ENCODE results near the gene SHISA8.

The SHISA8 gene

GRCh38 chr22:41902932-41903421 is 11.9 kb downstream of the SHISA8 start:
- no peak for DNase-seq (ENCODE audit: low spot score)

GRCh38 chr22:41902016-41902415 is 12.9 kb downstream of the SHISA8 start:
- DNase-seq (ENCODE audit: low spot score) = no peak
- TF ChIP-seq CTCF (IDR thresholded peaks at IDR 0.05) = no peak
- no peak overlapping the region for H3K4me3 ChIP-seq
- H3K27ac ChIP-seq = no peak overlapping the region

More at GRCh38 chr22:41902932-41903421, 11.9 kb downstream of the SHISA8 start:
- Histone ChIP-seq H3K4me3 (no peak overlapping the region), H3K27ac (no peak overlapping the region)
- TF ChIP-seq CTCF (IDR thresholded peaks at IDR 0.05) = no peak

GRCh38 chr22:41900652-41901312 is 14.1 kb downstream of the SHISA8 start:
- DNase-seq (ENCODE audit: low spot score) = no peak
- Histone ChIP-seq H3K4me3 (no peak overlapping the region), H3K27ac (no peak overlapping the region)
- no peak for TF ChIP-seq CTCF (IDR thresholded peaks at IDR 0.05)

- Histone ChIP-seq H3K27ac (no peak overlapping the region), H3K4me3 (no peak overlapping the region)
- no peak for TF ChIP-seq CTCF (IDR thresholded peaks at IDR 0.05)
- no peak for DNase-seq (ENCODE audit: low spot score)
These were observed 14.8 kb downstream of the SHISA8 start for GRCh38 chr22:41899992-41900651.

- no peak overlapping the region for H3K4me3 ChIP-seq
- TF ChIP-seq CTCF (IDR thresholded peaks at IDR 0.05) = no peak
- H3K27ac ChIP-seq = no peak overlapping the region
- DNase-seq (ENCODE audit: low spot score) = no peak
These were observed 15.8 kb downstream of the SHISA8 start for GRCh38 chr22:41899110-41899509.

GRCh38 chr22:41898645-41899044 is 16.2 kb downstream of the SHISA8 start:
- H3K27ac ChIP-seq = no peak overlapping the region

More at GRCh38 chr22:41898645-41899044, 16.2 kb downstream of the SHISA8 start:
- no peak for DNase-seq (ENCODE audit: low spot score)
- H3K4me3 ChIP-seq = no peak overlapping the region
- TF ChIP-seq CTCF (IDR thresholded peaks at IDR 0.05) = no peak
